ENCODE measurements around the gene GLRX5.

Gene GLRX5

DNA sequence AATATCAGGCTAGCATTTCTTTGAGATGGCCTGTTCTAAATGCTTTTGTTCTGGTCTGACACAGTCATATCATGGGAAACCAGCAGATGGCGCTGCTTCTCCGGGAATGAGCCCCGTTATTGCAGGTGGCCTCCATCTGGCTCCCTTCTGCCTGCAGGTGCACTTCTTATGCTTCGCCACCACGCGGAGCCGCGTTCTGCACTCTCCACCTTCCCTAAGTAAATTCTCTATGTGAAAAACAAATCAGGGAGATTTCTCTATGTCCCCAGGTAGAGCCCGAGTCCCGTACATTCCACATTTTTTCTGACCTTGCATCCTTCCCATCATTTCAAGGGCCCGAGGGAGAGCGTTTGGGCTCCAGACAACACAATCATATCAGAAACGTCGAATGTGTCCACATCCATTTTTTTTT, 26.2 kb downstream of the GLRX5 start:
- no peak overlapping the region for H3K23ac ChIP-seq (ENCODE audit: low read length)
- no peaks in the 10 kb centered on the region for H3K4me1 ChIP-seq (ENCODE audit: control insufficient read depth in 1 of 2, insufficient read depth in 2 of 2, low read length in 2 of 2)
- no peak overlapping the region for H2BK5ac ChIP-seq (ENCODE audit: low read depth, low read length, poor library complexity)
- no peak overlapping the region for H3K9ac ChIP-seq (ENCODE audit: low read length)
- no peaks in the 10 kb centered on the region for H3K9me3 ChIP-seq (ENCODE audit: insufficient read depth, low read depth, low read length)
- H3K18ac ChIP-seq (ENCODE audit: low read length): no peak overlapping the region
- H3K4me2 ChIP-seq (ENCODE audit: low read length): no peak overlapping the region
- H3K79me2 ChIP-seq (ENCODE audit: control insufficient read depth, insufficient read depth, low read length, poor library complexity): no peaks in the 10 kb centered on the region
- no peak overlapping the region for H4K12ac ChIP-seq (ENCODE audit: low read depth, low read length)
- no peak overlapping the region for H3K14ac ChIP-seq (ENCODE audit: low read length)
- no peak overlapping the region for H4K8ac ChIP-seq (ENCODE audit: low read depth, low read length)
- no peak overlapping the region for H2BK12ac ChIP-seq (ENCODE audit: low read length)
- no peak overlapping the region for H3K4ac ChIP-seq (ENCODE audit: low read depth, low read length)
- no peak overlapping the region for H2AK5ac ChIP-seq (ENCODE audit: low read length)
- WGBS (ENCODE audit: extremely low coverage, insufficient coverage, insufficient read length): no CpG with 5 or more reads among the region's 14 CpGs
- no peak overlapping the region for H2BK120ac ChIP-seq (ENCODE audit: insufficient read depth, low read length, poor library complexity)
- H3K27me3 ChIP-seq (ENCODE audit: insufficient read depth, low read length): no peaks in the 10 kb centered on the region
- no peaks in the 10 kb centered on the region for H3K79me1 ChIP-seq (ENCODE audit: low read length)
- H3K27ac ChIP-seq (ENCODE audit: low read depth, low read length): no peak overlapping the region
- peak; percentile 87 to 96 for DNase-seq
- H3K36me3 ChIP-seq (ENCODE audit: control insufficient read depth in 1 of 2, insufficient read depth in 2 of 2, low read length in 2 of 2): no peaks in the 10 kb centered on the region
- H4K91ac ChIP-seq (ENCODE audit: low read depth, low read length): no peak overlapping the region
- no peak overlapping the region for H3K4me3 ChIP-seq (ENCODE audit: low read depth, low read length)
- H2AFZ ChIP-seq (ENCODE audit: insufficient read depth, low read length, poor library complexity): no peak overlapping the region

DNA sequence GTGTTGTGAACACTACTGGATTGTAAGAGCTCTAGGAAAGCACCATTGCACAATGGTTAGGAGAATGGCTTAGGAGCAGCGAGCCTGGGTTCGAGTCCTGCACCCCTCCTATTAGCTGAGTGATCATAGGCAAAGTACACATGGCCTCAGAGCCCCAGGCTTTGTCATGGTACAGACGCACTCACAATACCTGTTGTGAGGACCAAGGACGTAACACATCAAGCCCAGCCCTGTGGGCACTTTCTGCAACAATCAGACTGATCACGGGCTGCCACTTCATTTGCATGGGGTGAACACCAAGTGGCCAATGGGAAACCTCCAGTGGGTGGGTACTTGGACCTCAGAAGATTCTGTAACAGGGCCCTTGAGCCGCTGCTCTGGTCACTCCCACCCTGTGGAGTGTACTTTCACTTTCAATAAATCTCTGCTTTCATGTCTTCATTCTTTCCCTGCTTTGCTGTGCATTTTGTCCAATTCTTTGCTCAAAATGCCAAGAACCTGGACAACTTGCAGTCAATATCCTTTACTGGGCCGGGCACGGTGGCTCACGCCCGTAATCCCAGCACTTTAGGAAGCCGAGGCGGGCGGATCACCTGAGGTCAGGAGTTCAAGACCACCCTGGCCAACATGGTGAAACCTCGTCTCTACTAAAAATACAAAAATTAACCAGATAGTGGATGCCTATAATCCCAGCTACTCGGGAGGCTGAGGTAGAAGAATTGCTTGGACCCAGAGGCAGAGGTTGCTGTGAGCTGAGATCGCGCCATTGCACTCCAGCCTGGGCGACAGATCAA, 28.2 kb downstream of the GLRX5 start:
- Histone ChIP-seq H3K79me1 (ENCODE audit: low read length) (no peaks in the 10 kb centered on the region), H3K4me1 (ENCODE audit: control insufficient read depth in 1 of 2, insufficient read depth in 2 of 2, low read length in 2 of 2) (no peaks in the 10 kb centered on the region), H3K36me3 (ENCODE audit: control insufficient read depth in 1 of 2, insufficient read depth in 2 of 2, low read length in 2 of 2) (no peaks in the 10 kb centered on the region), H2AK5ac (ENCODE audit: low read length) (no peak overlapping the region), H3K27me3 (ENCODE audit: insufficient read depth, low read length) (no peaks in the 10 kb centered on the region), H3K27ac (ENCODE audit: low read depth, low read length) (no peak overlapping the region), H2BK120ac (ENCODE audit: insufficient read depth, low read length, poor library complexity) (no peak overlapping the region), H3K4me2 (ENCODE audit: low read length) (no peak overlapping the region), H2BK5ac (ENCODE audit: low read depth, low read length, poor library complexity) (no peak overlapping the region), H3K4me3 (ENCODE audit: low read depth, low read length) (no peak overlapping the region), H3K18ac (ENCODE audit: low read length) (no peak overlapping the region), H4K91ac (ENCODE audit: low read depth, low read length) (no peak overlapping the region), H3K9me3 (ENCODE audit: insufficient read depth, low read depth, low read length) (no peaks in the 10 kb centered on the region), H3K4ac (ENCODE audit: low read depth, low read length) (no peak overlapping the region), H3K23ac (ENCODE audit: low read length) (no peak overlapping the region), H4K8ac (ENCODE audit: low read depth, low read length) (no peak overlapping the region), H4K12ac (ENCODE audit: low read depth, low read length) (no peak overlapping the region), H2BK12ac (ENCODE audit: low read length) (no peak overlapping the region), H2AFZ (ENCODE audit: insufficient read depth, low read length, poor library complexity) (no peak overlapping the region), H3K14ac (ENCODE audit: low read length) (no peak overlapping the region), H3K79me2 (ENCODE audit: control insufficient read depth, insufficient read depth, low read length, poor library complexity) (no peaks in the 10 kb centered on the region), H3K9ac (ENCODE audit: low read length) (no peak overlapping the region)
- DNase-seq: no peak
- WGBS (ENCODE audit: extremely low coverage, insufficient coverage, insufficient read length): no CpG with 5 or more reads among the region's 18 CpGs

DNA sequence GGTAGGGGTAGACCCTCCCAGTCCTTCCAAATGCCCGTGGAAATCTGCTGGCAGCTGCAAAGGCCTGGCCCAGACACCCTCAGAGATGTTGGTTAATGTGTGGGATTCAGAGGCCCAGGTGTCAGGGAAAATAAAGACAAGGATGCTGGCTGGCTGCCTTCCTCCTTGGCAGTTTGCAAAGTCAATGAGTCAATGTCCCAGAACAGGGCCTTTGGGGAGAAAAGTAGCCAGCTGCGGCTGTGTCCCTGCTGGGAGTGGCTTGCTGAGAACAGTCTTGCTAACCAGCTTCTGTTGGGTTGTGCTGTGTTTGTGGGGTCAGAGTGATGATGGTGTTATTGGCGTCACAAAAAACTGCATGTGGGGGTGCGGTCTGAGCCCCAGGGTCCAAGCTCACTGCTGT, 29.2 kb downstream of the GLRX5 start:
- no peaks in the 10 kb centered on the region for H3K36me3 ChIP-seq (ENCODE audit: control insufficient read depth in 1 of 2, insufficient read depth in 2 of 2, low read length in 2 of 2)
- H3K79me2 ChIP-seq (ENCODE audit: control insufficient read depth, insufficient read depth, low read length, poor library complexity): no peaks in the 10 kb centered on the region
- H3K4me1 ChIP-seq (ENCODE audit: control insufficient read depth in 1 of 2, insufficient read depth in 2 of 2, low read length in 2 of 2): no peaks in the 10 kb centered on the region
- no peak overlapping the region for H3K18ac ChIP-seq (ENCODE audit: low read length)
- DNase-seq: no peak
- H3K4me3 ChIP-seq (ENCODE audit: low read depth, low read length): peak overlapping the region; percentile 54
- no peaks in the 10 kb centered on the region for H3K9me3 ChIP-seq (ENCODE audit: insufficient read depth, low read depth, low read length)
- no peak overlapping the region for H3K14ac ChIP-seq (ENCODE audit: low read length)
- no peak overlapping the region for H3K9ac ChIP-seq (ENCODE audit: low read length)
- no peaks in the 10 kb centered on the region for H3K79me1 ChIP-seq (ENCODE audit: low read length)
- H4K91ac ChIP-seq (ENCODE audit: low read depth, low read length): no peak overlapping the region
- H2BK5ac ChIP-seq (ENCODE audit: low read depth, low read length, poor library complexity): no peak overlapping the region
- WGBS (ENCODE audit: extremely low coverage, insufficient coverage, insufficient read length): no CpG with 5 or more reads among the region's 4 CpGs
- H4K12ac ChIP-seq (ENCODE audit: low read depth, low read length): no peak overlapping the region
- H2BK12ac ChIP-seq (ENCODE audit: low read length): no peak overlapping the region
- H2AK5ac ChIP-seq (ENCODE audit: low read length): no peak overlapping the region
- H3K4ac ChIP-seq (ENCODE audit: low read depth, low read length): no peak overlapping the region
- no peaks in the 10 kb centered on the region for H3K27me3 ChIP-seq (ENCODE audit: insufficient read depth, low read length)
- H3K23ac ChIP-seq (ENCODE audit: low read length): no peak overlapping the region
- H4K8ac ChIP-seq (ENCODE audit: low read depth, low read length): no peak overlapping the region
- no peak overlapping the region for H3K4me2 ChIP-seq (ENCODE audit: low read length)
- no peak overlapping the region for H2BK120ac ChIP-seq (ENCODE audit: insufficient read depth, low read length, poor library complexity)
- no peak overlapping the region for H3K27ac ChIP-seq (ENCODE audit: low read depth, low read length)
- no peak overlapping the region for H2AFZ ChIP-seq (ENCODE audit: insufficient read depth, low read length, poor library complexity)

- Histone ChIP-seq H2AFZ (ENCODE audit: insufficient read depth, low read length, poor library complexity) (no peak overlapping the region), H3K14ac (ENCODE audit: low read length) (no peak overlapping the region), H3K4me1 (ENCODE audit: control insufficient read depth in 1 of 2, insufficient read depth in 2 of 2, low read length in 2 of 2) (no peaks in the 10 kb centered on the region), H2BK5ac (ENCODE audit: low read depth, low read length, poor library complexity) (no peak overlapping the region), H3K4me2 (ENCODE audit: low read length) (no peak overlapping the region), H3K27ac (ENCODE audit: low read depth, low read length) (no peak overlapping the region), H3K36me3 (ENCODE audit: control insufficient read depth in 1 of 2, insufficient read depth in 2 of 2, low read length in 2 of 2) (no peaks in the 10 kb centered on the region), H4K91ac (ENCODE audit: low read depth, low read length) (no peak overlapping the region), H3K9ac (ENCODE audit: low read length) (no peak overlapping the region), H3K18ac (ENCODE audit: low read length) (no peak overlapping the region), H3K23ac (ENCODE audit: low read length) (no peak overlapping the region), H3K4me3 (ENCODE audit: low read depth, low read length) (no peak overlapping the region), H3K27me3 (ENCODE audit: insufficient read depth, low read length) (no peaks in the 10 kb centered on the region), H3K9me3 (ENCODE audit: insufficient read depth, low read depth, low read length) (no peaks in the 10 kb centered on the region), H3K79me2 (ENCODE audit: control insufficient read depth, insufficient read depth, low read length, poor library complexity) (no peaks in the 10 kb centered on the region), H2AK5ac (ENCODE audit: low read length) (no peak overlapping the region), H4K8ac (ENCODE audit: low read depth, low read length) (no peak overlapping the region), H3K79me1 (ENCODE audit: low read length) (no peaks in the 10 kb centered on the region), H4K12ac (ENCODE audit: low read depth, low read length) (no peak overlapping the region), H3K4ac (ENCODE audit: low read depth, low read length) (no peak overlapping the region), H2BK12ac (ENCODE audit: low read length) (no peak overlapping the region), H2BK120ac (ENCODE audit: insufficient read depth, low read length, poor library complexity) (no peak overlapping the region)
- no peak for DNase-seq
- no CpG with 5 or more reads among the region's 3 CpGs for WGBS (ENCODE audit: extremely low coverage, insufficient coverage, insufficient read length)
Measured at GRCh38 chr14:95569440-95569839, 34.6 kb downstream of the GLRX5 start.
